ENCODE data around the gene TMEM14C.

DNA sequence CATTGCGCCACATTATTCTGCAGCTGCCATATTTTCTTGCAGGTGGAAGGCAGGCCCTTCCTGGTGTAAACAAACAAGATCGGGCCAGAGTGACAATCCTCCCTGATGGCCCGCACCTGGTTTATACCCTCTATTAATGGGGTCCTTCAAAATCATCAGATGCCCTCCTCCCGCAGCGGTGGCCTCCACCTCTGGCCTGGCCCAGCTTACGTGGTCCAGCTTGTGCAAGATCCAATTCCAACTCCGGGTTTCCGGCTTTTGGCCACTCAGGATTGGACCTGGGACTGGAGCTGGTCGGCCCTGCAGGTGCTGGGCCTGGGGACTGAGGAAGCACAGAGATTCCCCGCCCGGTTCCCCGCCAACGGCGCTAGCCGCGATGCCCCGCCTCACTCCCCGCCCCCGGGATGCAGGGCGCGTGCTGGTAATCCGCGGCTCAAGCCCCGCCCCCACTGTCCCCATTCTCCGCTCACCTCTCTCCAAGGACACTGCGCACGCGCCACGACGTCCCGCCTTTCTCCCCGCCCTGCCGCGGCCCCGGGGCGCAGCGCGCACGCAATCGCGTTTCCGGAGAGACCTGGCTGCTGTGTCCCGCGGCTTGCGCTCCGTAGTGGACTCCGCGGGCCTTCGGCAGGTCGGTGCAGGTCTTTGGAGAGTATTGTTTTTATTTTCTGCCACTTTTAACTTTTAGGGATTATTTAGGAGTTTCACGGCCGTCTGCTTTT is 24.5 kb downstream of the TMEM14C start, which contains the start of gene TMEM14B:
- TF ChIP-seq, protein P1, sequence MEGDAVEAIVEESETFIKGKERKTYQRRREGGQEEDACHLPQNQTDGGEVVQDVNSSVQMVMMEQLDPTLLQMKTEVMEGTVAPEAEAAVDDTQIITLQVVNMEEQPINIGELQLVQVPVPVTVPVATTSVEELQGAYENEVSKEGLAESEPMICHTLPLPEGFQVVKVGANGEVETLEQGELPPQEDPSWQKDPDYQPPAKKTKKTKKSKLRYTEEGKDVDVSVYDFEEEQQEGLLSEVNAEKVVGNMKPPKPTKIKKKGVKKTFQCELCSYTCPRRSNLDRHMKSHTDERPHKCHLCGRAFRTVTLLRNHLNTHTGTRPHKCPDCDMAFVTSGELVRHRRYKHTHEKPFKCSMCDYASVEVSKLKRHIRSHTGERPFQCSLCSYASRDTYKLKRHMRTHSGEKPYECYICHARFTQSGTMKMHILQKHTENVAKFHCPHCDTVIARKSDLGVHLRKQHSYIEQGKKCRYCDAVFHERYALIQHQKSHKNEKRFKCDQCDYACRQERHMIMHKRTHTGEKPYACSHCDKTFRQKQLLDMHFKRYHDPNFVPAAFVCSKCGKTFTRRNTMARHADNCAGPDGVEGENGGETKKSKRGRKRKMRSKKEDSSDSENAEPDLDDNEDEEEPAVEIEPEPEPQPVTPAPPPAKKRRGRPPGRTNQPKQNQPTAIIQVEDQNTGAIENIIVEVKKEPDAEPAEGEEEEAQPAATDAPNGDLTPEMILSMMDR (conservative IDR thresholded peaks at IDR 0.05; ENCODE audit: low read length): no peak
- TF ChIP-seq EZH2phosphoT487 (IDR thresholded peaks at IDR 0.05; ENCODE audit: borderline replicate concordance): no peak

Data from Loucy (cell line).